K562 (cell line): ENCODE measurements around the gene CHMP2A. TPM values are rescaled to one million over a fixed set of nuclear protein-coding genes. Genes with fewer than 3 reads are reported as not detected.

Source experiments
- ATAC-seq: fragments of 200-7000 bp; cut with Tn5 transposase; 3 replicates; pipeline ENCODE4 v1.9.1; 2020; ENCODE audit warnings: moderate library complexity
- Bru-seq: library from RNA; stranded (reverse); fragments of 400-500 nt; gene quantifications from one replicate; lab custom pipeline; 2021; lab: Mats Ljungman, UMichigan
- BruChase-seq, 2 experiments: library from RNA; stranded (reverse); fragments of 400-500 nt; gene quantifications; one replicate each; lab custom pipeline; 2021; lab: Mats Ljungman, UMichigan
- BruUV-seq: library from RNA; stranded (reverse); fragments of 400-500 nt; replicated peaks from 2 replicates; lab custom pipeline; 2021; lab: Mats Ljungman, UMichigan
- CTCF ChIA-PET: fragments of 300-600 bp; formaldehyde crosslinking; extraction: SDS; loops from one replicate; lab custom pipeline; 2021; ENCODE audit warnings: low intra/inter-chr PET ratio; lab: Yijun Ruan, JAX
- POLR2A ChIA-PET: fragments of 300-600, 350-650 bp; sonication (Branson Sonifier 250); formaldehyde crosslinking; extraction: SDS; loops from one replicate; lab custom pipeline; 2021; ENCODE audit warnings: antibody characterized with exemption, inconsistent platforms; lab: Yijun Ruan, JAX
- DNase-seq, 4 experiments: peaks; one replicate each; pipeline versions ENCODE4 v3.0.0 to v3.0.0-alpha.2; 2011 to 2018; ENCODE audit warnings: low spot score in 3 of 4, mixed read lengths in 3 of 4; ENCODE audit errors: extremely low read depth in 1 of 4
- FAIRE-seq: peaks from 2 replicates; lab custom pipeline; 2011; peaks lifted over from hg19 to GRCh38; lab: Jason Lieb, UNC
- H2AFZ ChIP-seq: 2 replicates; pipeline ENCODE4 v1.6.0; 2011; ENCODE audit warnings: low read depth, low read length, control low read depth, inconsistent platforms
- H3K27ac ChIP-seq: fragments of 200-600 bp; 3 replicates; pipeline ENCODE4 v1.8.0; 2011; ENCODE audit warnings: low read depth, mild to moderate bottlenecking, control low read depth, inconsistent platforms, low read length, moderate library complexity, mixed read lengths; ENCODE audit errors: extremely low read depth
- H3K27me3 ChIP-seq, 2 experiments: fragments of 300-600 bp in 1 of 2; 2 replicates in 1 of 2; 3 replicates in 1 of 2; pipeline versions ENCODE4 v1.6.0 to v1.8.0; 2011; ENCODE audit warnings: inconsistent platforms in 2 of 2, low read length in 2 of 2, mild to moderate bottlenecking in 1 of 2, mixed read lengths in 1 of 2, moderate library complexity in 1 of 2; ENCODE audit not compliant: control insufficient read depth in 2 of 2, insufficient read depth in 2 of 2
- H3K36me3 ChIP-seq: fragments of 300-600 bp; 3 replicates; pipeline ENCODE4 v1.8.0; 2011; ENCODE audit warnings: mild to moderate bottlenecking, low read length, inconsistent platforms; ENCODE audit not compliant: control insufficient read depth, insufficient read depth
- H3K4me1 ChIP-seq, 2 experiments: fragments of 200-600 bp in 1 of 2; replicated peaks in 1 of 2; 2 replicates in 1 of 2; 3 replicates in 1 of 2; pipeline versions ENCODE4 v1.5.1 to v1.8.0; 2011; ENCODE audit warnings: inconsistent platforms in 2 of 2, low read length in 2 of 2, mild to moderate bottlenecking in 1 of 2, mixed read lengths in 1 of 2, moderate library complexity in 1 of 2; ENCODE audit not compliant: control insufficient read depth in 2 of 2, insufficient read depth in 2 of 2
- H3K4me2 ChIP-seq: 2 replicates; pipeline ENCODE4 v1.6.1; 2011; ENCODE audit warnings: low read length, control low read depth, inconsistent platforms, mixed read lengths; ENCODE audit not compliant: insufficient read depth
- H3K4me3 ChIP-seq: fragments of 200-600 bp; sonication (generic), shearing (Covaris generic); 2 replicates; pipeline ENCODE4 v1.5.1; 2016; ENCODE audit warnings: control low read depth, inconsistent platforms
- H3K79me2 ChIP-seq: fragments of 200-600 bp; 3 replicates; pipeline ENCODE4 v1.8.0; 2011; ENCODE audit warnings: low read length, inconsistent platforms; ENCODE audit not compliant: control insufficient read depth, insufficient read depth
- H3K9ac ChIP-seq, 2 experiments: 2 replicates each; pipeline versions ENCODE4 v1.6.0 to v1.6.1; 2011; ENCODE audit warnings: low read depth in 2 of 2, low read length in 2 of 2, control low read depth in 1 of 2, inconsistent platforms in 1 of 2, mild to moderate bottlenecking in 1 of 2, mixed read lengths in 1 of 2; ENCODE audit not compliant: insufficient read depth in 1 of 2
- H3K9me1 ChIP-seq: one replicate; pipeline ENCODE4 v1.6.0; 2011; ENCODE audit warnings: inconsistent platforms, mild to moderate bottlenecking, low read length, moderate library complexity; ENCODE audit not compliant: control insufficient read depth, insufficient read depth
- H3K9me3 ChIP-seq: replicated peaks from 2 replicates; pipeline ENCODE4 v1.5.1; 2011; ENCODE audit warnings: low read depth, low read length, inconsistent platforms; ENCODE audit not compliant: control insufficient read depth, insufficient read depth
- H4K20me1 ChIP-seq: replicated peaks from 2 replicates; pipeline ENCODE4 v1.6.1; 2011; ENCODE audit warnings: low read length, inconsistent platforms, mixed read lengths; ENCODE audit not compliant: control insufficient read depth, insufficient read depth
- HDAC8 ChIP-seq: fragments of 450-650 bp; IDR thresholded peaks from 2 replicates; pipeline ENCODE4 v1.6.1; 2016; ENCODE audit warnings: mild to moderate bottlenecking, missing genetic modification characterization, moderate library complexity, missing compliant biosample characterization
- LEF1 ChIP-seq: fragments of 450-650 bp; IDR thresholded peaks from 2 replicates; pipeline ENCODE4 v1.6.1; 2016; ENCODE audit warnings: mild to moderate bottlenecking
- MAFK ChIP-seq: IDR thresholded peaks from 2 replicates; pipeline ENCODE4 v1.6.1; 2011; ENCODE audit warnings: low read length, improper control_type of control experiment
- NCOA6 ChIP-seq: fragments of 450-650 bp; IDR thresholded peaks from 2 replicates; pipeline ENCODE4 v1.6.1; 2017; ENCODE audit warnings: mild to moderate bottlenecking
- ZBTB2 ChIP-seq: fragments of 450-650 bp; IDR thresholded peaks from 2 replicates; pipeline ENCODE4 v1.6.1; 2016; ENCODE audit warnings: antibody characterized with exemption
- ZBTB43 ChIP-seq: sonication (generic); formaldehyde crosslinking; IDR thresholded peaks from 2 replicates; pipeline ENCODE4 v1.8.0; 2023; ENCODE audit warnings: mild to moderate bottlenecking, missing genetic modification reagents
- ZNF740 ChIP-seq, 3 experiments: fragments of 200-800 bp in 1 of 3; sonication (Bioruptor generic) in 1 of 3; sonication (generic) in 1 of 3; formaldehyde crosslinking in 1 of 3; IDR thresholded peaks; 2 replicates each; pipeline versions ENCODE4 v1.6.1 to v1.8.0; 2016 to 2022; ENCODE audit warnings: mild to moderate bottlenecking in 2 of 3, missing compliant biosample characterization in 2 of 3, missing genetic modification characterization in 2 of 3, missing genetic modification reagents in 1 of 3
- WGBS: fragments of 100-300 bp; shearing (Covaris generic); methylation state at CpG from one replicate; pipeline ENCODE4 v1.1.6; 2016; ENCODE audit warnings: low coverage, mixed read lengths; ENCODE audit not compliant: insufficient coverage; ENCODE audit errors: missing lambda C conversion rate; 5-methylcytosine and 5-hydroxymethylcytosine counted together
- in situ Hi-C: fragments of 300-500 bp; cut with MboI; formaldehyde crosslinking; loops from 4 replicates; pipeline ENCODE4 v1.15.0; 2018; ENCODE audit warnings: inconsistent platforms, mixed read lengths
- intact Hi-C: fragments of 100-400 bp; cut with micrococcal nuclease; formaldehyde crosslinking; loops from 2 replicates; pipeline ENCODE4 v1.14.2; 2022
- long read RNA-seq, 3 experiments: library from polyadenylated mRNA in 2 of 3; library from RNA in 1 of 3; unstranded in 2 of 3; stranded (forward) in 1 of 3; transcript quantifications; one replicate each; pipeline ENCODE4 v2.0.0, GENCODE V29; 2019 to 2022
- polyA minus RNA-seq, 3 experiments: library from RNA; depleted of rRNA, polyadenylated mRNA; stranded (reverse); fragments of >200 nt; gene quantifications; 2 replicates each; pipeline ENCODE4 v1.2.3, GENCODE V29; 2011
- polyA plus RNA-seq, 8 experiments: library from polyadenylated mRNA; depleted of rRNA in 4 of 8; stranded (reverse) in 5 of 8; unstranded in 3 of 8; fragments of >200 nt; fragmentation: Nextera tagmentation in 2 of 8; fragmentation: Illumina TruSeq in 1 of 8; extraction: Ambion mirVana in 2 of 8; extraction: Trizol in 1 of 8; gene quantifications; 2 replicates each; pipeline versions ENCODE4 v1.2.1 to v1.2.3, GENCODE V29; 2011 to 2014; ENCODE audit warnings: inconsistent platforms in 1 of 8, missing spikeins in 1 of 8
- total RNA-seq, 7 experiments: library from RNA; depleted of rRNA in 6 of 7; stranded (reverse); fragments of >200 nt in 6 of 7; fragmentation: Illumina TruSeq in 2 of 7; extraction: Trizol in 2 of 7; gene quantifications; 2 replicates each; pipeline versions ENCODE4 v1.2.1 to v1.2.3, GENCODE V29; 2011 to 2021; ENCODE audit warnings: low replicate concordance in 1 of 7

The CHMP2A gene
- total RNA-seq (2011; cell fraction: chromatin; rRNA removed; ENCODE audit: low replicate concordance), result 34.9 and 55.0 TPM in 2 replicates
- 42.5 and 47.5 TPM in 2 replicates for total RNA-seq (2011; cell fraction: nucleolus; rRNA removed)
- total RNA-seq (2011; cell fraction: nucleoplasm; rRNA removed), result 36.2 and 43.3 TPM in 2 replicates
- total RNA-seq (2014; rRNA removed), result 127 and 142 TPM in 2 replicates
- 49.3 and 58.4 TPM in 2 replicates for total RNA-seq (2014; rRNA removed; fragmentation: Illumina TruSeq; extraction: Trizol)
- total RNA-seq (2015; rRNA removed; fragmentation: Illumina TruSeq; extraction: Trizol), result 86.9 and 87.2 TPM in 2 replicates
- total RNA-seq (2021), result 88.4 and 89.8 TPM in 2 replicates
- polyA plus RNA-seq (2011; rRNA removed), result 81.7 and 86.7 TPM in 2 replicates
- polyA plus RNA-seq (2011; cell fraction: cytosol; rRNA removed), result 111 and 116 TPM in 2 replicates
- polyA plus RNA-seq (2011; cell fraction: nucleus; rRNA removed), result 72.3 and 77.4 TPM in 2 replicates
- polyA plus RNA-seq (2012), result 122 and 150 TPM in 2 replicates
- 110 and 112 TPM in 2 replicates for polyA plus RNA-seq (2014; fragmentation: Illumina TruSeq; extraction: Trizol)
- polyA plus RNA-seq (2014; fragmentation: Nextera tagmentation; extraction: Ambion mirVana), result 10 to 100 TPM; 57.6 to 71.1 TPM
- 154 and 159 TPM in 2 replicates for polyA plus RNA-seq (2014; rRNA removed)
- polyA minus RNA-seq (2011; rRNA and poly(A)+ RNA removed), result 162 and 173 TPM in 2 replicates
- polyA minus RNA-seq (2011; cell fraction: cytosol; rRNA and poly(A)+ RNA removed), result 59.5 and 70.2 TPM in 2 replicates
- 15.3 and 24.0 TPM in 2 replicates for polyA minus RNA-seq (2011; cell fraction: nucleus; rRNA and poly(A)+ RNA removed)
- percentile 79 among the genes with signal in this experiment for Bru-seq, nascent RNA
- BruChase-seq, experiment 1, labeled RNA remaining after a 2-hour chase, result percentile 82 among the genes with signal in this experiment
- percentile 86 among the genes with signal in this experiment for BruChase-seq, experiment 2, labeled RNA remaining after a 6-hour chase
- long read RNA-seq, experiment 1, transcript CHMP2A-201 (6 exons, 913 nt), result major isoform, 70 of 188 reads
- long read RNA-seq, experiment 1, transcript CHMP2A-206 (5 exons, 1,178 nt), result minor isoform, 15 of 188 reads
- long read RNA-seq, experiment 1, transcript CHMP2A-208 (6 exons, 885 nt), result minor isoform, 33 of 188 reads
- long read RNA-seq, experiment 1, partial matches to known transcripts, result 56 of 188 reads
- long read RNA-seq, experiment 1, other reads (novel, unspliced or antisense), result 14 of 188 reads
- long read RNA-seq, experiment 2, transcript CHMP2A-206 (5 exons, 1,178 nt), result minor isoform, 16 of 101 reads
- long read RNA-seq, experiment 2, transcript CHMP2A-201 (6 exons, 913 nt), result major isoform, 33 of 101 reads
- long read RNA-seq, experiment 2, transcript CHMP2A-208 (6 exons, 885 nt), result minor isoform, 15 of 101 reads
- long read RNA-seq, experiment 2, partial matches to known transcripts, result 20 of 101 reads
- long read RNA-seq, experiment 2, other reads (novel, unspliced or antisense), result 15 of 101 reads
- long read RNA-seq, experiment 3, transcript CHMP2A-201 (6 exons, 913 nt), result major isoform, 50 of 93 reads
- long read RNA-seq, experiment 3, transcript CHMP2A-206 (5 exons, 1,178 nt), result minor isoform, 9 of 93 reads
- long read RNA-seq, experiment 3, transcript CHMP2A-208 (6 exons, 885 nt), result minor isoform, 20 of 93 reads
- long read RNA-seq, experiment 3, partial matches to known transcripts, result 4 of 93 reads
- long read RNA-seq, experiment 3, other reads (novel, unspliced or antisense), result 10 of 93 reads

GRCh38 chr19:58554494-58555368 is at the start of gene CHMP2A:
Gene CHMP2A, minus strand, starts transcription at chr19:58555105. Its CDS starts 893 bp downstream, at chr19:58554212.
- in situ Hi-C loops (no loop called here), intact Hi-C loops (no loop called here)
- ChIA-PET POLR2A (interaction anchor here (0.6 to 3.7 kb wide), 12 partner anchors 10 to 372 kb away, joined by 3 to 48 read pairs (median 3); partner anchors contain the start of genes TRIM28, ZBTB45, ZNF274 and ZNF446), CTCF (no interaction called here)
- no TSS peak for BruUV-seq
- Histone ChIP-seq H2AFZ (peak within 1 kb of the TSS; percentile 82), H3K27me3 (no peaks in the 10 kb centered on the region), H3K36me3 (peaks cover 64% of the 10 kb centered on the region), H3K27ac (peak within 1 kb of the TSS; percentile 86), H3K9me3 (no peaks in the 10 kb centered on the region), H3K4me2 (peak within 1 kb of the TSS; percentile 98), H3K4me3 (peak within 1 kb of the TSS; percentile 62), H3K79me2 (peaks cover 46% of the 10 kb centered on the region), H4K20me1 (no peaks in the 10 kb centered on the region; the same call in 1 of the 2 replicates), H3K4me1 (peaks cover 30 to 60% of the 10 kb centered on the region in 2 experiments), H3K9me1 (peaks cover 3% of the 10 kb centered on the region), H3K9ac (peak within 1 kb of the TSS; percentile 84 to 98)
- ATAC-seq, result peak; percentile 72
- peak; percentile 89 to 98 (median 92) for DNase-seq
- peak; percentile 84 for FAIRE-seq
- WGBS, result under 1% methylated on average over 55 of the region's 69 CpGs
- TF ChIP-seq ZBTB43 (CRISPR knock-in tag) (no peak), LEF1 (no peak), MAFK (no peak), NCOA6 (no peak), ZBTB2 (peak; percentile 99), ZNF740 (CRISPR knock-in tag; IDR thresholded peaks at IDR 0.05) (peak; percentile 73; the same call in 1 of the 2 replicates), ZNF740 (tag; IDR thresholded peaks at IDR 0.05) (no peak), HDAC8 (no peak)
